GM18499 (cell line): ENCODE measurements around the gene PRSS33.

Experiments used
- ATAC-seq: cut with Tn5 transposase; IDR thresholded peaks from one replicate; pipeline ENCODE4 v1.9.1; 2021; ENCODE audit warnings: moderate number of reproducible peaks; ENCODE audit not compliant: insufficient read depth, unreplicated experiment

Gene PRSS33

GRCh38 chr16:2779151-2779920 lies 8.0 kb downstream of the PRSS33 start:
- ATAC-seq = no peak

GRCh38 chr16:2778630-2778958 lies 8.8 kb downstream of the PRSS33 start:
- ATAC-seq = no peak

GRCh38 chr16:2777903-2778629 lies 9.3 kb downstream of the PRSS33 start:
- peak; percentile 10 for ATAC-seq

- peak; percentile 38 for ATAC-seq
Observed at GRCh38 chr16:2777231-2777902, 10.0 kb downstream of the PRSS33 start, which contains the start of gene ELOB. TSS of gene ELOB (minus strand) at chr16:2777280. CDS start at chr16:2777239, 41 bp downstream.

GRCh38 chr16:2776500-2777139 lies 10.7 kb downstream of the PRSS33 start:
- ATAC-seq = peak; percentile 9

- ATAC-seq = no peak
Observed at GRCh38 chr16:2775765-2776499, 11.4 kb downstream of the PRSS33 start.

- no peak for ATAC-seq
Observed at GRCh38 chr16:2775131-2775716, 12.1 kb downstream of the PRSS33 start.

- ATAC-seq = no peak
Observed at GRCh38 chr16:2774161-2774891, 13.0 kb downstream of the PRSS33 start.

- ATAC-seq = no peak
Observed at GRCh38 chr16:2773188-2773968, 14.0 kb downstream of the PRSS33 start.

GRCh38 chr16:2771496-2772402 lies 15.6 kb downstream of the PRSS33 start:
- ATAC-seq = no peak

- ATAC-seq = no peak
Observed at GRCh38 chr16:2770057-2770951, 17.1 kb downstream of the PRSS33 start.

- ATAC-seq = no peak
Observed at GRCh38 chr16:2769675-2770056, 17.7 kb downstream of the PRSS33 start.

GRCh38 chr16:2769100-2769529 lies 18.2 kb downstream of the PRSS33 start:
- ATAC-seq = no peak

GRCh38 chr16:2768403-2769089 lies 18.8 kb downstream of the PRSS33 start:
- no peak for ATAC-seq

GRCh38 chr16:2767891-2768290 lies 19.5 kb downstream of the PRSS33 start:
- no peak for ATAC-seq
